Stimulated activated CD8-positive, alpha-beta memory T cell treated with anti-CD3 and anti-CD28 coated beads, Interleukin-12 subunit alpha, Interleukin-12 subunit beta, amount 100 ng/mL, for 24 hours (primary cell): ENCODE measurements around the gene SLC2A9.

Experiments
- DNase-seq: peaks from one replicate; pipeline ENCODE4 v3.0.0-alpha.2; 2020; ENCODE audit errors: extremely low read depth

Gene SLC2A9

DNA sequence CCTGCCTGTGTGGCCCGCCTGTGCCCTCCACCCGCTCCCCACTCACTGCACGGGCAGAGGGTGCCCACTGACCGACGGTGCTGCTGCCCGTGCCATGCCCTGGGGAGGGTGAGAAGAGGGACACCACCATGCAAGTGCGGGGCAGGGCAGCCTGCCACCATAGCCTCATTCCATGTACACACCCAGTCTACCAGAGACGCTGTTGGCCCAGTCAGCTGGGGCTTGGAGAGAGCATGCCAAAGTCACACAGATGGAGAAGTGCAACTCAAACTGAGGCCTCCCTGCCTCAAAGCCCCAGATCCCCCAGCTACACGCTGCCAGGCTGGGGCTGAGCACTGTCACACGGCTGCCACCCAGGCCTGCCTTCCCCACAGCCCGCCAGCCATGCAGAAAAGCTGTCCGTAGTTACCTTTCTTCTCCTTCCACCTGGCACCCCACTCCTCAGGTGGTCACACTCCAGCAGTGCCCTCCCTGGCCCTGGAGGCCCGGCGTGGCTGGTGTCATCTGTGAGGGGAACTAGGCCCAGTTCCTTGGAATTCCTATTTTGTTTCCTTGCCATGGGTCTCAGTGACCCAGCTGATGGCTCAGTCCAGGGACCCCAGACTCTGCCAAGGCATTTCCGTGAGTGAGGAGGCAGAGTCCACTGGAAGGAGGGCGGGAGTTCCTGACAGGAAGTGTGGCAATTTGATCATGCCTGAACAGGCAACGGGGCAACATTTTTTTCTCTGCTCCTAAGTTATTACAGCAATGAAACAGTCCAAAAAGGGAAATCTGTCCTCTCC, at the start of gene SLC2A9:
Gene SLC2A9 (minus strand): TSS at position 627 of the 782 bp plus-strand sequence. CDS start 68 bp downstream, at position 559.
- no peak for DNase-seq

DNA sequence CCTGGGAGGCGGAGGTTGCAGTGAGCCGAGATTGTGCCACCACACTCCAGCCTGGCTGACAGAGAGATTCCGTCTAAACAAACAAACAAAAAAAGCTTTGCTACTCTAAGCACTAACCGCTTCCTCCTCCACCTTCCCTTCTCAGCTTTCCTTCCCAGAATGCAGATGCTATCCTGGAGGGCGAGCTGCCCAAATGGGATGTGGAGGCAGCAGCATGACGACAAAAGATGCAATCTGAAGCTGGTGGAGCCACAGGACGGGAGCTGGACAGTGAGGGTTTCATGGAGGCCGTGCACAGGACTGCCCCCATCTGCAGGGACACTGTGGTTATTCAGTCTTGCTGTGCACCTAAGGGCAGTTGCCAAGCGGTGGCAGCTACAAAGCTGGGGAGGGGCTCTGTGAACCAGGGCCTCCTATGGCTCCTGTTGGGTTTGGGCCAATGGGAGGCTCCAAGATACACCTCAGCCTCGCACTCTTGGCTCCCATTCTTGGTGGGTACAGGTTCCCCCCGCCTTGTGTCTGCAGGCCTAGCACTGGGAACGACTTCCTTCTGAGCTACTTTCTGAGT, 47.9 kb upstream of the SLC2A9 start:
- no peak for DNase-seq

DNA sequence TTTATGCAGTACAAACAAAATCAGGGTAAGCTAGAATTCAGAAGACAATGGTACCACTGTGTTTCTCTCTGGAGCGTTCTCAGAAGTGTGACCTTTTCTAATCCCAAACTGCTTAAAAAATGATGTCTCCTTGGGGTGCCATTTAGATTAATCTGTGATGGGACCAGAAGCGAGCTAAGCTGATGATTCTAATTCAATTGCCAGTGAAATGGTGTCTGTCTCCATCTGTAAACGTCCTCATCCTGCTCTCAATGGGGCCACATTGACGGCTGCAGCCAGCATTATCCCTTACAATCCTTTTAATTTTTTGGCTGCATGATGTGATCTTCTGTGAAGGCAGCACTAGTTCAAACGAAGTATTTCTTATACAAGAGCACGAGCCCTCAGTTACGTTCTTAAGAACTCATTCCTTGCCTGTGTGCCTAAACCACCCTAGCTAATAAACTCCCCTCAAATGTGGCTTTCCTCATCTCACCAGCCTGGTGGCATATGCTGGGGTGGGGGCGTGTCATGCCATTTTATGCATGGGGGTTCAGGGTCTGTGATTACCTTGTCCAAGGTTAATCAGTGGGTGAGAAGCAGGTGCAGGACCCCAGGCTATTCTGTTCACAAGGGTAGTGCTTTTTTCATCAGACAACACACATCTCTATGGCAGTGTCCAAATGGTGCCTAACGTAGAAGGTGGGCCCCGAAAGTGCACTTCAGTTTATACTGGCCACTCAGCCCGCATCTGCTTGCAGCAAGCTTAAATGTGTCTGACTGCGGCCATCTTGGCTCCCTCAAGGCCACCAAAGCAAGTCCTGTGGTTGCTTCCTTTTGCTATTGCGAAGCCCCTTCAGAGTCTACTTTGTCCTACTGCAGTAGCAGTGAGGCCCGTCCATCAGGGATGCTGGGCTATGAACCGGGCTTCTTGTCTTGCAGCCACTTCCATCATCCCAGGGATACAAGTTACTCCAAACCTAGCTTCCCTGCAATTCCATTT, 45.7 kb upstream of the SLC2A9 start:
- no peak for DNase-seq

DNA sequence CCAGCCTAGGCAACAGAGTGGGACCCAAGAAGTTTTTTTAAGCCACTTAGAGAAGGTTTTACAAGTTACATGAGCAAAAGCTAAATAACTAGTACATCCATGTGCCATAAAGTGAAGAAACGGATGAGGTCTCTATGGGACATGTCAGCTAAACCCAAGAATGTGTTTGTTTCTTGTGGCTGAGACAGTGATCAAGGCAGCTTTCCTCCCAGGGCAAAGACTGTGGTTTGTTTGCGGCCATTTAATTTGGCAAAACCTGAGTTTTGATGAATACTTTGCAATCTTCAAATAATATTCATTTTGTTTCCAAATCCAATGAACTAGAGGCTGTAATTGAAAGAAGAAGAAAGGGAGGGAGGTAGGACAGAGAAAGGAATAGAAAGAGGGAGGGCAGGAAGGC, 44.9 kb upstream of the SLC2A9 start:
- DNase-seq, result no peak

DNA sequence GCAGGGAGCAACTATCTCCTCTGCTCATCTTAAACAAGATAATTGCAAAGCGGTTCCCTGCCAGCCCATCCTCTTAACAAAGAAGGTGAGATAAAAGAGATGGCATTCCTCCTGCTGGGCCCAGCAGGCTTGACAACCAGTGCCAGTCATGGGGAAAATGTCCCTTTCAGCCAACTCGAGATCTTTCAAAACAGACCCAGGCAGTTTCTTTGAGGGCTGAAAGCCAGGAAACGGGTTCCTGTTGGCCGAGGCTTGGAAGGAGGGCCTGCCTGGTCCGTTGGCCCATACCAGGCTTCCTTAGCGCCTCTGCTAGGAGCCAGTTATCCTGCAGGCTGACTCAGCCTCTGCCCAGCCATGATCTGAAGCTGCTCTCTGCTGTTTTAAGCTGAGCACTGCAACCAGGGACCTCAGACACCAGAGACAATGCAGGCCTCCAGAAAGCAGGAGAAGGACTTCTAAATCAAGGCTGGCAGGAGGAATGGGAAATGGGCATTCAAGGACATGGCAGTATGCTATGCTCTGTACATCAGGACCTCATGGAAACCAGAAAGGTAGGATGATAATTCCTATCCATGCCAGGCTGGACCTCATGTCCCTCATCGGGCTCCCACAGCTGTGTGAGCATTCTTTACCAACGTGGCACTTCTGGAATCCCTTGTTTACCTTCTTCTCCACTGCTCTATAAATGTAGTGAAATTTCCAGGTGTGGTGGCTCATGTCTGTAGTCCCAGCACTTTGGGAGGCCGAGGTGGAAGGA, 42.4 kb upstream of the SLC2A9 start:
- no peak for DNase-seq

DNA sequence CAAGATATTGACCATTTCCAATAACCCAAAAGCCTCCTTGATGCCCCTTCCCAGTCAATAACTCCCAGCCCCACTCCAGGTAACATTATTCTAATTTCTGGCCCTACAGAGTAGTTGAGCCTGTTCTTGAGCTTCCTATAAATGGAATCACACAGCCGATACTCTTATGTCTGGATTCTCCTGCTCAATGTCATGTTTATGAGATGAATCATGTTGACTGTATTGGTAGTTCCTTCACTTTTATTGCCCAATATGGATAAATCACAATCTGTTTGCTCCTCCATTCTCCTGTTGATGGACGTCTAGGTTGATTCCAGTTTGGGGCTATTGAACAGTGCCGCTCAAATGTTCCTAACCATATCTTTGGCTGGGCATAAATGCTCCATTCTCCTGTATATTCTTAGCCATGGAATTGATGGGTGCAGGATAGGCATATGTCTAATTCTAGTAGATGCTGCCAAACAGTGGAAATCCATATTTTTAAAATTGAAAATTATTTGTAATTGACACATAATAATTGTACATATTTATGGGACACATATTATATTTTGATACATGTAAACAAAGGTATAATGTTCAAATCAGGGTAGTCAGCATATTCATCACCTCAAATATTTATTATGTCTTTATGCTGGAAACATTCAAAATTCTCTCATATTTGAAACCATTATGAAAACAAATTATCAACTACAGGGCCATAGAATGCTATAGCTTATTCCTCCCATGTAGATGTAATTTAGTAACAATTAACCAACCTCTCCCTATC, 40.5 kb upstream of the SLC2A9 start:
- no peak for DNase-seq

DNA sequence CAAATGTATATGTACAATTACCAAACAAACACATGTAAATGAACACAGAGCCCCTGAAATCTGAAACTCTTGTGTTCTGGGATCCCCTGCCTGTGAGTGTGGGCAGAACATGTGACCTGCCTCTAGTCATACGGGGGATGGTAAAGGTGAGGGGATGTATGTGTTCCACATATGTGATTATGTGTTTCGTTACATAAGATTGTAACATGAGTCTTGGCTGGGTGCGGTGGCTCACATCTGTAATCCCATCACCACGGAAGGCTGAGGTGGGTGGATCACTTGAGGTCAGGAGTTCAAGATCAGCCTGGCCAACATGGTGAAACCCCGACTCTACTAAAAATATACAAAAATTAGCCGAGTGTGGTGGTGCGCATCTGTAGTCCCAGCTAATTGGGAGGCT, 37.1 kb upstream of the SLC2A9 start:
- no peak for DNase-seq

DNA sequence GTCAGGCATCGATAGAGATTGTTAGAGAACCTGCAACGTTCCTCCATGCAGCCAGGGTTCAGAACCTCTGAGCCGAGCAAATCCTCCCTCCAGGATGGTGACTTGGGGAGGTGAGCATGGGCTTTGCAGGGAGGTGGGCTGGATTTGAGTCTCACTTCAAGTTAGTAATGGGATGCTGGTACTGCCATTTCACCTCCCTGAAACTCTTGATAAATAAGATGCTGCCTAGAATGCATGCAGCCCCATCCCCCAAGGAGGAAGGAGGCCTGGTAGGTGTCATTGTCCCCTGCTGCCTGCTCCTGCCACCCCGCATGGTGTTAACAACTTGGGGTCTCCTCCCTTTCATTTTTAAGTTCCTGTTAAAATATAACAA, 35.7 kb upstream of the SLC2A9 start:
- DNase-seq, result no peak

DNA sequence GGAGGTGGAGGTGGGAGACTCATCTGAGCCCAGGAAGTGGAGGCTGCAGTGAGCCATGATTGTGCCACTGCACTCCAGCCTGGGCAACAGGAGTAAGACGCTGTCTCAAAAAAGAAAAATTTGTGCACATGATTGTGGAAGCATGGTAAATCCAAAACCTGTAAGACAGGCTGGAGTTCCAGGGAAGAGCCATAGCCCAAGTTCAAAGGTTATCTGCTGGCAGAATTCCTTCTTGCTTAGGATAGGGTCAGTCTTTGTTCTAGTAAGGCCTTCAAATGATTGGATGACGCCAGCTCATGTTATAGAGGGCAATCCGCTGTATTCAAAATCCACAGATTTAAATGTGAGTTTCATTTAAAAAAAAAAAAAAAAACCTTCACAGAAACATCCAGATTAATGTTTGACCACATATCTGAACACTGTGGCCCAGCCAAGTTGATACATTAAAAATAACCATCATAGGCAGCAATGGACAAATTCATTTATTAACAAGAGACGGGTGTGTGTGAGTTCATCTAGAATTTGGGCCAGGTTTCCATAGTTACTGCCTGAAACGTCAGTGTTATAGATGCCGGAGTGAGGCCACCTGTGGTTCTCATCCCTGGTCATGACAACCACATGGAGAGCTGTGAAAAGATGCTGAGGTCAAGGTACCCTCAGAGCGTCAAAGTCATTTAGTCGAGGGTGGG, 35.2 kb upstream of the SLC2A9 start:
- DNase-seq, result no peak

DNA sequence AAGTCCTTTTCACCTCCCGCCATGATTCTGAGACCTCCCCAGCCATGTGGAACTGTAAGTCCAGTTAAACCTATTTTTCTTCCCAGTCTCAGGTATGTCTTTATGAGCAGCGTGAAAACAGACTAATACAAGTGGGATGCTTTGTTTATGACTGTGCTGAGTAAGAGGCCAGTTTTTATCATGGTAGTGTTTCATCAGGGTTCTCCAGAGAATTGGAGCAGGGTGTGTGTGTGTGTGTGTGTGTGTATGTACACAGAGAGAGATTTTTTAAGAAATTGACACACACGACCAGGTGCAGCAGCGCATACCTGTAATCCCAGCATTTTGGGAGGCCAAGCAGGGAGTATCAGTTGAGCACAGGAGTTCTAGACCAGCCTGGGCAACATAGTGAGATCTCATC, 34.6 kb upstream of the SLC2A9 start:
- no peak for DNase-seq

DNA sequence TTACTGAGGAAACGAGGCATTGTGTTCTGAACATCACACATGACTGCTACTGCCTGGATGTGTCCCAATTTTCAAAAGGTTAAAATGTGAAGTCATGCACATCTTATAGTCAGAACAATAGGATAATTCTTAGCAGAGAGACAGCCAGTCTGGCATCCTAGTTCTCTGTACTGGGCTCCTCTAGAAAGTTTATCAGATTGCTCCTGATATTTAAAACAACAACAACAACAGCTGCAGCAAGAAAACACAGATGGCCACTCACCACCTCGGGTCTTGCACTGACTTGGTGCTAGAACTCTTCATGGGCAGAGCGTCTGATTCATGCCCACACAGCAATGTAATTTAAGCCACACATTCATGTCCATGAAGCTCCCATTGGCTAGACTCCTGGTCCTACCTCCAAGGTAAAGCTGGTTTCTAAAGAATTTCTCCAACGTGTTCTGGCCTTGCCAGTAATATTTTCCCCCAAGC, 33.3 kb upstream of the SLC2A9 start:
- no peak for DNase-seq

DNA sequence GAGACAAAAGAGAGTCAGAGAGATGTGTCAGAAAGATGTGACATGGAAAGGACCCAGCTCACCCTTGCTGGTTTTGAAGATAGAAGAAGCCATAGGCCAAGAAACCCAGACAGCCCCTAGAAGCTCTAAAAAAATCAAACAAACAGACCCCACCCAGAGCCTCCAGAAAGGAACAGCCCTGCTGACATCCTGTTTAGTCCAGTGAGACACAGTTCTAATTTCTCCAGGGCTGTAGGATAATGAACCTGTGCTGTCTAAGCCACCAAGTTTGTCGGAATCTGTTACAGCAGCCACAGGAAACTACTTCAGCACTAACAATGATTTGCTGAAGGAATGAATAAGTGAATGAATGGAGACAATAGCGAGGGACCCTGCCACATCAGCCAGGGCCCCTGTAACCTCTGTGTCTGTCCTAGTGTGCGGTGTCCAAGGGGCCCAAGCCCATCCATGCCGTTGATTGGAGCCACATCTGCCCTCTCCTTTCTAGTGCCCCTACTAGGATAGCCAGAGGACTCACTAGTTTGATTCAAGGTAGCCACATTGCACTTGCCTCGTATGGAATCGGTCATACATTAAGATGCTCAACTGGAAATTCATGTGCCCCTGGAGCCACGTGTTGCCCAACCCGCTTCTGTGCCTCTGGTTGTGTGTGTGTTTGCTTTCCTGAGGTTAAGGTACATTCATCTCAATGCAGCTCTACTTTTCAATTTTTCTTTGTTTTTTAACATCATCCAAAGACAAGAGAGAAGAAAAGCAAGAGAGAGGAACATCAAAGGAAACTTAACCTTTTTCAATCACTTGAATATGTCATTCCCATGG, 32.5 kb upstream of the SLC2A9 start:
- no peak for DNase-seq

DNA sequence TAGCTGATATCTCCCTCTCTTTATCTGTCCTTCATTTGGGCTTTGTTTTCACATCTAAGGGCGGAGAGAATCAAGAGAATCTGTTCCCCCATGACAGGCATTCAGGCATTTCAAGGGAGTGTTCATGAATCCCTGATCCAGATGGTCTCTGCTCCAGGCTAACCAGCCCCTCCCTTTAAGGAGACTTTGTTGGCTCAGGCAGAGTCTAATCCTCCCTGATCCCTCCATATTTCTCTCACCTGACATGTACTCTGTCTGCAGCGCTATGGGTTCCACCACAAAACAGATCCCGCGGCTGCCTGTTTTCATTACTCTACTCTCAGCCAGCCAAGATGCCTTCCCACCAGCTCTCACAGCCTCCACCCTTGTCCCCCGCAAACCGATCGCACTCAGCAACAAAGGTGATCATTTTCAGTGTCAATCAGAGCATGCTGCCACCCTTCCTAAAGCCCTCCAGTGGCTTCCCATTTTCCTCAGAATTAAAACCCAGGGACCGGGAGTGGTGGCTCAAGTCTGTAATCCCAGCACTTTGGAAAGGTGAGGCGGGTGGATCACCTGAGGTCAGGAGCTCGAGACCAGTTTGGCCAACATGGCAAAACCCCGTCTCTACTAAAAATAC, 30.3 kb upstream of the SLC2A9 start:
- no peak for DNase-seq

DNA sequence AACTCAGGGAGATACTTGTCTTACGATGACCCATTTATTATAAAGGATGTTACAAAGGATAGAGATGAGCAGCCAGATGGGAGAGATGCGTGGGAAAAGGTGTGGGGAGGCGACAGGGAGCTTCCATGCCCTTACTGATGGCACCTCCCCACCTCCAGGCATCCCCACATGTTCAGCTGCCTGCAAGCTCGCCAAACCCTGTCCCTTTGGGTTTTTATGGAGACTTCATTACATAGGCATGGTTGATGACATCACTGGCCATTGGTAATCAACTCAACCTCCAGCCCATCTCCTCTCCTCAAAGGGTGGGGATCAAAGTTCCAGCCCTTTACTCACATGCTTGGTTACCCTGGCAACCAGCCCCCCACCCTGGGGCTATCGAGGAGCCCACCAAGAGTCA, 29.4 kb upstream of the SLC2A9 start:
- no peak for DNase-seq

DNA sequence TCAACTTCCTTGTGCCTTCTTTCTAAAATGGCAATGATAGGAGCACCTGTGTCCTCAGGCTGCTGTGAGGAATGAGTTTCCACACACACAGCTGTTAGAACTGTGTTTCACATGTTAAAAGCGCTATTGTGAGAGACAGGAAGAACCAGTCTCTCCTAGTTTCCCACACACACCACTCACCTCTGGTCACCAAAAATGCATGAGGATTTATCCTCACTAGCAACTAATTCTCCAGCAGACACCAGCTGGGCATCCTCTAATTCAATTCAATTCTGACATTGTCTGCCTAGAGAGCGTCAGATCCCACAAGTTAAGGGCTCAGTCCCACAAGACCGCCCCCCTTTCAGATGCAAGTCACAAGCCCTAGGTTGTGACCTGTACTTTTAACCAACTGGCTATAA, 29.0 kb upstream of the SLC2A9 start:
- no peak for DNase-seq

DNA sequence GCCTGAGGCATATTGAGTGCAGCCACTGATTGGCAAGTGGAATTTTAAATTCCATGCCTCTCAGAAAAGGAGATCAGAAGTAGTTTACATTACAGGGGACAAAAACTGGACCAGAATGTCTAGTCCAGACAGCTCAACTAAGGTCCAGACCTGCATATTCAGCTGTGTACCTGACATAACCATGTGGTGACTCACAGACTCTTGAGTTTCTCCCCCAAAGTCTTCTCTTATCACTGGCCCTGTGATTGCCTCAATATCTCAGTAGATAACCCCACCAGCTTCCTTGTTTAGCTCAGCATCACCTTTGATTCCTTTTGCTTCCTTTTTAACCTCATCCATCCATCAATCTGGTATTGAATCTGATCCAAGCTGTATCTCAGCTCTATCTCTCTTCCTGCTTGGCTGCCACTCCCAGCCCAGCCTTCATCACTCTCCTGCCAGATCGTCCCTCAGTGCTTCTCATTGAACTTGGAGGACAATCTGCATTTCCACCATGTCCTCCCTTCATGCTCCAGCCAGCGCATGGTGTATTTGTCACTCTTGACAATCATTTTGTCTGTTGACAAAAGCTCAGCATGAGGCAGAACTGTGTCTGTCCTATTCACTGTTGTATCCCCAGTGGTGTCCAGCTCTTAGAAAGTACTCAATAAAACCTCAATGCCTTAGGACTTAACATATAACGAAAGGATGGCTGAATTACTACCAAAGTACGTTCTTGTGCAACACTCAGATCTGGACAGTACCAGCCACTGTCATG, 27.8 kb upstream of the SLC2A9 start:
- DNase-seq, result no peak

DNA sequence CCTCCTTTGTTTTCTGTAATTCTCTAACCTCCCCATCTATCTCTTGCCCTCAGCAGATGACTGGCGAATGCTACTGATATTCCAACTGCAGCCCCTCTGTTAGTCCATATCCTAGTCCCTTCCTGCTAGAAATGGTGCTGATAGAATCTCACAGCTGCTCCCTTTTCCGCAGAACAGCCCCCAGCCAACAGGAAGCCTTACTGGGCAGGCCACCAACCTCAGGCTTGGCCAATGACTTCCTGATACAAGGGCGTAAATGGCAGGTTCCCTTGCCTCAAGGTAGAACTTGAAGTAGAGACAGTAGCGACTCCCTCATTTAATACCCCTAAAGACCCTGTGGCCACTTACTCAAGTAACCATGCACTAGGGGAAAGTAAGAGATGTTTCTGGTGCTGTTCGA, 26.7 kb upstream of the SLC2A9 start:
- no peak for DNase-seq

DNA sequence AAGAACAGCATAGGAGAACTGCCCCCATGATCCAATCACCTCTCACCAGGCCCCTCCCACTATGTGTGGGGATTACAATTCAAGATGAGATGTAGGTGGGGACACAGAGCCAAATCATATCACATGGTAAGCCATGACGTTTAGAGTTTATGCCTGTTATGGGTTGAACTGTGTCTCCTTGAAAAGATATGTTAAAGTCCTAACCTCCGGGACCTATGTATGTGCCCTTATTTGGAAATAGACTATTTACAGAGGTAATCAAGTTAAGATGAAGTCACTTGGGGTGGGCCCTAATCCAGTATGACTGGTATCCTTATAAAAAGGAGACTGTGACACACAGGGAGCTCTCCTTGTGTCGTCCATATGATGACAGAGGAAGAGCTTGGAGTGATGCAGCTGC, 25.2 kb upstream of the SLC2A9 start:
- DNase-seq, result no peak
